Lower leg skin (tissue), 4 donors: ENCODE data around the gene UBE2A. TPM values are rescaled to one million over a fixed set of nuclear protein-coding genes. Genes with fewer than 3 reads are reported as not detected.

Experiments
- DNase-seq, 2 donors: peaks; one replicate each; pipeline ENCODE4 v3.0.0-alpha.2; 2019; ENCODE audit warnings: low spot score in 2 of 2
- H3K4me3 ChIP-seq: fragments of 200-600 bp; sonication (generic); 2 replicates; pipeline ENCODE4 v1.5.1; 2017; ENCODE audit warnings: mild to moderate bottlenecking, low read depth; ENCODE audit not compliant: poor library complexity, severe bottlenecking
- CTCF ChIP-seq, 3 donors: fragments of 450-650 bp; IDR thresholded peaks; one replicate each; pipeline ENCODE4 v1.5.1; 2016; ENCODE audit warnings: antibody characterized with exemption in 3 of 3, mild to moderate bottlenecking in 3 of 3, moderate library complexity in 2 of 3
- POLR2A ChIP-seq, 2 donors: fragments of 450-650 bp; IDR thresholded peaks; one replicate each; pipeline ENCODE4 v1.6.1; 2016 to 2017; ENCODE audit warnings: antibody characterized with exemption in 2 of 2, mild to moderate bottlenecking in 1 of 2, moderate library complexity in 1 of 2
- WGBS, 2 donors: methylation state at CpG; one replicate each; pipeline ENCODE4 v1.1.5; 2018; 5-methylcytosine and 5-hydroxymethylcytosine counted together
- intact Hi-C: fragments of 100-400 bp; cut with DNase I; formaldehyde crosslinking; loops from one replicate; pipeline ENCODE4 v1.15.0; 2023; ENCODE audit warnings: low total_unique reads
- total RNA-seq, 4 donors: library from RNA; depleted of rRNA; stranded (reverse); fragments of >200 nt; gene quantifications; one replicate each; pipeline ENCODE4 v1.1.0, GENCODE V29; 2016

Gene UBE2A
- total RNA-seq, 4 donors from 2014 or later, result 20.6 to 24.4 (median 22.4) TPM

GRCh38 chrX:119573840-119574393 lies 446 bp upstream of the UBE2A start:
- intact Hi-C loops, result no loop called here
- peak in 1 of 2 donors; percentile 14 for DNase-seq
- WGBS, 2 donors, result 0 to 34% methylated on average over 20 to 30 of the region's 30 CpGs
- no peak for TF ChIP-seq CTCF (IDR thresholded peaks at IDR 0.05)
- no peak for TF ChIP-seq POLR2A (IDR thresholded peaks at IDR 0.05)
- H3K4me3 ChIP-seq, result peak overlapping the region; percentile 48

GRCh38 chrX:119579414-119579813 lies 5.1 kb downstream of the UBE2A start:
- intact Hi-C loops, result no loop called here
- TF ChIP-seq CTCF (IDR thresholded peaks at IDR 0.05) (no peak), POLR2A (IDR thresholded peaks at IDR 0.05) (no peak)
- no peak for DNase-seq
- no peak overlapping the region for H3K4me3 ChIP-seq

GRCh38 chrX:119583431-119584059 lies 9.2 kb downstream of the UBE2A start:
- 47 to 52% methylated on average over 2 of the region's 2 CpGs for WGBS, 2 donors
- intact Hi-C loops, result no loop called here
- no peak for DNase-seq
- no peak overlapping the region for H3K4me3 ChIP-seq
- TF ChIP-seq CTCF (IDR thresholded peaks at IDR 0.05), result no peak
- no peak for TF ChIP-seq POLR2A (IDR thresholded peaks at IDR 0.05)

- no peak for DNase-seq
- no peak overlapping the region for H3K4me3 ChIP-seq
- WGBS, 2 donors, result 90 to 98% methylated on average over 5 of the region's 5 CpGs
- intact Hi-C loops, result no loop called here
- TF ChIP-seq CTCF (IDR thresholded peaks at IDR 0.05) (no peak), POLR2A (IDR thresholded peaks at IDR 0.05) (no peak)
These were observed 15.4 kb downstream of the UBE2A start for GRCh38 chrX:119589810-119590209.

GRCh38 chrX:119602701-119603255 lies 28.4 kb downstream of the UBE2A start:
- intact Hi-C loops, result loop anchor here (5.0 kb wide), 1 partner anchor 130 kb away; no protein-coding TSS in a partner anchor
- DNase-seq, result no peak
- WGBS, 2 donors, result 57 to 59% methylated on average over 9 of the region's 9 CpGs
- no peak overlapping the region for H3K4me3 ChIP-seq
- TF ChIP-seq CTCF (IDR thresholded peaks at IDR 0.05) (no peak), POLR2A (IDR thresholded peaks at IDR 0.05) (no peak)
